Measurements from ENCODE around the gene NOG.

- TF ChIP-seq CTCF (IDR thresholded peaks at IDR 0.05) (no peak), REST (IDR thresholded peaks at IDR 0.05; ENCODE audit: insufficient read depth in 1 of 2, low read depth in 2 of 2, low read length in 1 of 2) (no peak)
Observed at GRCh38 chr17:56597495-56597990, 4.0 kb downstream of the NOG start.

Measured in Panc1 (cell line).